Dendritic cell treated with granulocyte-macrophage colony-stimulating factor and Interleukin-4, amounts not matched to agents 40 ng/mL and 50 ng/mL, for 4 days (primary cell): ENCODE measurements around the gene TNNI3K.

ENCODE experiments used
- H3K27ac Mint-ChIP-seq: one replicate; pipeline ENCODE4 v1.8.0; 2022; ENCODE audit warnings: mild to moderate bottlenecking, mixed read lengths
- H3K27me3 Mint-ChIP-seq: one replicate; pipeline ENCODE4 v1.8.0; 2022; ENCODE audit warnings: mild to moderate bottlenecking, mixed read lengths
- H3K36me3 Mint-ChIP-seq: one replicate; pipeline ENCODE4 v1.8.0; 2022; ENCODE audit warnings: low read depth, mixed read lengths
- H3K4me1 Mint-ChIP-seq: one replicate; pipeline ENCODE4 v1.8.0; 2022; ENCODE audit warnings: low read depth, mixed read lengths
- H3K4me3 Mint-ChIP-seq: one replicate; pipeline ENCODE4 v1.8.0; 2022; ENCODE audit warnings: mild to moderate bottlenecking, moderate library complexity, mixed read lengths
- H3K9me3 Mint-ChIP-seq: one replicate; pipeline ENCODE4 v1.8.0; 2022; ENCODE audit warnings: mixed read lengths
- intact Hi-C: fragments of 100-400 bp; cut with micrococcal nuclease; formaldehyde crosslinking; loops from one replicate; pipeline ENCODE4 v1.15.0; 2022

TNNI3K gene

DNA sequence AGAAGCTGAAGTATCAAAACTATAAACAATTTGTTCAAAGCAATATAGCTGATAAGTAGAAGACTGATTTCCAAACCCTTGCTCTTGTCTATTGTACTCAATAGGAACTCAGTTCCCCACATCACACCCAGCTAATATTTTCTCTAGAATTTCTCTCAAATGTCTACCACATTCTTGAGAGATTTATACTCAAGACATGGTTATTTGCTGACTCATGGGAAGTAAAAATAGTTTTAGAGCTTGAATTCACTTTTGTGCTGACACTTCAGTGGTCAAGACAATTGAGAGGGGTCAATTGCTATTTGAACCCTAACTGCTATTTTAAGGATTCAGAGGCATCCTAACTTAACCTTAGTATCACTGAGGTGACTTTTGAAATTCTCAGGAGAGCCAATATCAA is 99.0 kb downstream of the TNNI3K start:
- no peaks in the 10 kb centered on the region for H3K27me3 Mint-ChIP-seq
- no peak overlapping the region for H3K4me3 Mint-ChIP-seq
- intact Hi-C loops = no loop called here
- H3K36me3 Mint-ChIP-seq = no peaks in the 10 kb centered on the region
- peaks cover 8% of the 10 kb centered on the region for H3K9me3 Mint-ChIP-seq
- no peaks in the 10 kb centered on the region for H3K4me1 Mint-ChIP-seq
- no peak overlapping the region for H3K27ac Mint-ChIP-seq

DNA sequence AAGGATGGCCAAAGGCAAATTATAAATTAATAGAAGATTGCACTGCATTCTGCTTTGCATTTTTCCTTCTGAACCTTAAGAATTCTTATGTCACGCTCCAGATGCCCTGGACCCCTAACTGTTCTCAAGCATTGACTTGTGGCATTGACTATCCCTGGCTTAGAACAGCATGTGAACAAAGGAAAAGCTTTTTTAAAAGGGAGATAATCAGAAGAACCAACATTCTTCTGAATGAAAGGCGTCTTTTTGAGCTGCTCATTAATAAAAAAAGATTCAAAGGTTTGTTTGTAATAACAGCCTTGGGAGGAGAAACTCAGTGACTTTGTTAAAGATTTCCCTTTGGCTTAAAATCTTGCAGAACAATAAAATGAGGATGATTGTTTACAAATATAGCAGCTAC is 105.5 kb downstream of the TNNI3K start:
- H3K27me3 Mint-ChIP-seq = no peaks in the 10 kb centered on the region
- H3K4me3 Mint-ChIP-seq = no peak overlapping the region
- no peaks in the 10 kb centered on the region for H3K4me1 Mint-ChIP-seq
- intact Hi-C loops = no loop called here
- no peak overlapping the region for H3K27ac Mint-ChIP-seq
- H3K36me3 Mint-ChIP-seq = no peaks in the 10 kb centered on the region
- peaks cover 16% of the 10 kb centered on the region for H3K9me3 Mint-ChIP-seq

DNA sequence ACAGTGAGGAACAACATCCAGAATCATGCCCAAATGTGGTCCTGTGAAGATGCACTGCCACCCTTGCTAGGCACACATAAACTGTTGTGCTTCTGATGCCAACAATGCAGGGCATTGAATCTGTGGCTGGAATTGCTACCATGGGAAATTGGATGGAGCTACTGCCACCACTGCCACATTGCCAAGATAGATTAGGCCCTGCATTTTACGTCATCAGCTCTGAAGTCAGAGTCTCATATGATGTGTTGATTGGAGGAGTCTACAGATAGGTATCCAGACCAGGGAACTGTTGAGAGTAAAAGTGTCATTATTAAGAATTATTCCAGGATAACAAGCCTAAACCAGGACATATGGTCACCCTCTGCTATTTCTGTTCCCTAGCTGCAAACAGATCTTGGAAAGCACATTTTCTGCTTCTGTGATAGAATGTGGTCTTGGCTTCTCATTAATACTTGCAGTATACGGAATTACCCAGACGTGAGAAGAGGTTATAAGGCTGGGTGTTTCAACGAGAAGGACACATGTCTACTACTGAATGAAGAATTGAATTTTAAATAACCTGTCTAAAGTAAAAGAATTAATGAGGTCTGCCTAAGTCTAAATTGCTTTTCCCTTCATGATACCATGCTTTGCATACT is 106.6 kb downstream of the TNNI3K start:
- intact Hi-C loops = no loop called here
- no peak overlapping the region for H3K27ac Mint-ChIP-seq

GRCh38 chr1:74343216-74343615 is 108.0 kb downstream of the TNNI3K start:
- H3K4me3 Mint-ChIP-seq = no peak overlapping the region
- no peak overlapping the region for H3K27ac Mint-ChIP-seq
- no peaks in the 10 kb centered on the region for H3K36me3 Mint-ChIP-seq

More for the DNA sequence above, 106.6 kb downstream of the TNNI3K start:
- Mint-ChIP-seq H3K27me3 (no peaks in the 10 kb centered on the region), H3K36me3 (no peaks in the 10 kb centered on the region), H3K4me1 (no peaks in the 10 kb centered on the region), H3K4me3 (no peak overlapping the region), H3K9me3 (peaks cover 16% of the 10 kb centered on the region)

DNA sequence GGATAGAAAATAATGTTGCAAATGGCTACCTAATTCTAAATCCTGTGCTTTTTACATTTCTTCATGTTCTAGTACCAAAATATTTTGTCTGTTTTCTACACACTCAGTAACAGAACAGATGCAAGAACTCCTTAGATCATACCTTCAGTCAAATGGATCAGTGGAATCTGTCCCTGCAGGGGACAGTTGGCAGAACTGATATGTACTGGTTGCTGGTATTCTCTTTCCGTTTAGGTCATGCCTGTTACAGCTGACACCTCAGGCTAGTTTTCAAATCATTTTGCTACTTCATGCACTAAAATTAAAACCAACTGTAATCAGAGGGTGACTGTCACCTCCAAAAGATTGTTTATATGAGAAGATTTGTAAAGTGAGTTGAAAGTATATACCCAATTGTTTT is 109.2 kb downstream of the TNNI3K start:
- Mint-ChIP-seq H3K4me3 (no peak overlapping the region), H3K9me3 (peaks cover 9% of the 10 kb centered on the region), H3K36me3 (no peaks in the 10 kb centered on the region), H3K4me1 (no peaks in the 10 kb centered on the region), H3K27ac (no peak overlapping the region), H3K27me3 (no peaks in the 10 kb centered on the region)
- intact Hi-C loops = no loop called here

More at GRCh38 chr1:74343216-74343615, 108.0 kb downstream of the TNNI3K start:
- intact Hi-C loops = no loop called here
- Mint-ChIP-seq H3K27me3 (no peaks in the 10 kb centered on the region), H3K4me1 (no peaks in the 10 kb centered on the region), H3K9me3 (peaks cover 8% of the 10 kb centered on the region)

DNA sequence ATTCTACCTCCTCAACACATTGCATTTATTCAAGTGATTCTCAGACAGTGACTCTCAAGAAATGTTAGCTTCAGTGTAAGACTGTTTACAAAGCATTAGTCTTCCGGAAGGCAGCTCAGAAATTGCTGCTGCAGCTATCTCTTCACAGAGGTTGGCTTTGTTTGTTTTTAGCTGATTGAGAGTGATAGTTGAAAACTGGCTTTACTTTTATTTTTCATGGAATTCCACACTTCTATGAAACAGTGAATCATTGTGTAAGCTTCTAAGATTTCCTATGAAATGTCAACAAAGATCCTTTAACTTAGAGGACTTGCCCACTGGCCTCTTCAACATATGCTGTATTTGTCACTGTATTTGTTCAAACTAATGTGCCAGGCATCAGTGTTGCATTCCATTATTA is 121.3 kb downstream of the TNNI3K start:
- no peaks in the 10 kb centered on the region for H3K27me3 Mint-ChIP-seq
- intact Hi-C loops = no loop called here
- peaks cover 41% of the 10 kb centered on the region for H3K9me3 Mint-ChIP-seq
- no peaks in the 10 kb centered on the region for H3K4me1 Mint-ChIP-seq
- H3K36me3 Mint-ChIP-seq = no peaks in the 10 kb centered on the region
- no peak overlapping the region for H3K27ac Mint-ChIP-seq
- H3K4me3 Mint-ChIP-seq = no peak overlapping the region

DNA sequence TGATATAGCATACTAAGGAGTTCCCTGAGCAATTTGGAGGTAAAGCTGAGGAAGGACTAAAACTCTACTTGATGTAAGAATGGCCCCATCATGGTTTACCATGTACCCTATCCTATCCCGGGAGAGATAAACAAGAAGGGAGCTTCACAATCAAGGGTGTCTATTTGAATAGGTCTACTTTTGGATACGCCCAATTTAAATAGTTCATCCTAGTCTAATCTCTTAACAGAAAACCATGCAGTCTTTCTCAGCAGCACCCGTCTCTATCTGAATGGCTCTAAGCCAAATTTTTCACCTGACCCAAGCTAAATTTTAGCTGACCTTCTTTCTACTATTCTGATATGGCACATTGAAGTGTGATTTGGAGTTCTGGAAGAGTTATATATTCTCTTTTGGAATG is 122.0 kb downstream of the TNNI3K start:
- Mint-ChIP-seq H3K4me3 (no peak overlapping the region), H3K27ac (no peak overlapping the region), H3K9me3 (peaks cover 40% of the 10 kb centered on the region), H3K27me3 (no peaks in the 10 kb centered on the region), H3K4me1 (no peaks in the 10 kb centered on the region), H3K36me3 (no peaks in the 10 kb centered on the region)
- intact Hi-C loops = no loop called here

- H3K4me3 Mint-ChIP-seq = no peak overlapping the region
- intact Hi-C loops = no loop called here
- no peaks in the 10 kb centered on the region for H3K4me1 Mint-ChIP-seq
- no peak overlapping the region for H3K27ac Mint-ChIP-seq
- H3K36me3 Mint-ChIP-seq = no peaks in the 10 kb centered on the region
- no peaks in the 10 kb centered on the region for H3K27me3 Mint-ChIP-seq
- H3K9me3 Mint-ChIP-seq = peaks cover 34% of the 10 kb centered on the region
Observed at GRCh38 chr1:74357756-74358155, 122.6 kb downstream of the TNNI3K start.

DNA sequence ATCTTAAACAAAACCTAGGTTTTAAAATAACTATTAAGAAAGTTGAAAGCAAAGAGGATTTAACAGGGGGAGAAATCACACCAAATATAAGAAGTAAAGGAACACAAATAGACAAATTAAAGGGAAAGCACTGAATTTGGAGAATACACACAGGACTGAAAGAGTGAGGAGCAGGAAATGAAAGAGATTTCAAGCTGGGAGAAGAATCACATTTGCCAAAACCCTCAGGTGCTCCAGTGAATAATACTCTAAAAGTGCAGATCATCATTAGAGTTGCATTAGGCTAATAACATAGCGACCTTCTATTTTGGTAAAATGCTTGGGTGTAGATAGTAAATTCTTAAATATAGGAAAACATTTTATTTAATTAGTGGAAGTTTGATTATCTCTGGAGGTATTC is 127.5 kb downstream of the TNNI3K start:
- Mint-ChIP-seq H3K9me3 (peaks cover 23% of the 10 kb centered on the region), H3K27me3 (no peaks in the 10 kb centered on the region), H3K27ac (no peak overlapping the region), H3K4me3 (no peak overlapping the region), H3K36me3 (no peaks in the 10 kb centered on the region), H3K4me1 (no peaks in the 10 kb centered on the region)
- intact Hi-C loops = no loop called here

DNA sequence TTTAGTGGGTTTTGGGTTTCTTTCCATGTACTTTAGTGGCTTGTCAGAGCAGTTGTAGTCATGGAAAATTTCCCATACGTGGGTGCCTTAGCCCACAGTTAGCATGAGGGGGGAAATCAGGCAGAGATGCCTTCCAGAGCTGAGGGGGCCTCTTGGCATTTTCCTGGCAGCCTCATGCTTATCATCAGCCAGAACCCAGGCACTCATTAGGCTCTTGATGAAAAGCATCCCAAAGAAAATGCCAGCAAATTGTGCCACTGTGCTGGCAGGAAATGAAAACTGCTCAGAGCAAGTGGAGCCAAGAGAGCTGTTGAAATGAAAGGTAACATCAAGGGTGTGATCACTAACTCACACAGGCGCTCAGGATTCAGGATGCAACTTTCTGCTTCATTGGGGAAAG is 128.0 kb downstream of the TNNI3K start:
- H3K4me3 Mint-ChIP-seq = no peak overlapping the region
- no peaks in the 10 kb centered on the region for H3K4me1 Mint-ChIP-seq
- intact Hi-C loops = no loop called here
- H3K27ac Mint-ChIP-seq = no peak overlapping the region
- H3K27me3 Mint-ChIP-seq = no peaks in the 10 kb centered on the region
- peaks cover 23% of the 10 kb centered on the region for H3K9me3 Mint-ChIP-seq
- H3K36me3 Mint-ChIP-seq = no peaks in the 10 kb centered on the region

GRCh38 chr1:74367175-74367813 is 132.1 kb downstream of the TNNI3K start:
- Mint-ChIP-seq H3K27me3 (no peaks in the 10 kb centered on the region), H3K27ac (no peak overlapping the region), H3K4me1 (no peaks in the 10 kb centered on the region), H3K4me3 (no peak overlapping the region), H3K36me3 (no peaks in the 10 kb centered on the region), H3K9me3 (no peaks in the 10 kb centered on the region)
- intact Hi-C loops = no loop called here

DNA sequence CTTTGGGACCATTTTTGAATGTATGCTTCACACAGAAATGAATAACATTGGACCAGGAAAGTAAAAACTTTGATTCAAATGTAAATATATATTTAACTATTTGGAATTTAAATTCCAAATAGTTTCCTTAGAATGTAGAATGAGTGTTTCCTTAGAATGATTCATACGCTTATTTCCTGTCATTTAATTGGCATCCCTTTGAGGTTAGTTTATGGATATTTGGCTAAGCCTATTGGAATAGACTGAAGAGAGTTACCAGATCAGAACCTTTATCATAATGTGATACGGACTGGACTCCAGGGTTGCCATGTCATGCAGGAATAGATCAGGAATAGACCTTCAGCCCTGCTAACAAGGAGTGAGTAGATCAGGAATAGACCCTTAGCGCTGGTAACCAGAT is 133.1 kb downstream of the TNNI3K start:
- no peak overlapping the region for H3K27ac Mint-ChIP-seq
- H3K4me1 Mint-ChIP-seq = no peaks in the 10 kb centered on the region
- no peak overlapping the region for H3K4me3 Mint-ChIP-seq
- no peaks in the 10 kb centered on the region for H3K9me3 Mint-ChIP-seq
- H3K36me3 Mint-ChIP-seq = no peaks in the 10 kb centered on the region
- no peaks in the 10 kb centered on the region for H3K27me3 Mint-ChIP-seq
- intact Hi-C loops = no loop called here

DNA sequence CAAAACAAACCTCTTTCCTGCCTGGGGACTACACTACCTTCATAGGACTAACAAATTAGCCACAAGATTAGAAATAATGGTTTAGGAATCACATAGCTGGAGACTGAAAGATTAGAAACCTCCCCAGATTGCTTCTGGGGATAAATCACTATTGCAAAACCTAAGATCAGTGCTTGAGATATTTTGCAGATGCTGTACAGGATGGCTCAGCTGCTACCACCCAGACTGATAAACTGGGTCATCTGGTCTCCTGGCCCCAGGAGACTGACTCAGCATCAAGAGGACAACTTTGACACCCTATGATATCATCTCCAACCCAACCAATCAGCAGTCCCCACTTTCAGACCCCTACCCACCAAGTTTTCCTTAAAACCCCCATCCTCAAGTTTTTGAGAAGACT is 140.2 kb downstream of the TNNI3K start:
- H3K27me3 Mint-ChIP-seq = no peaks in the 10 kb centered on the region
- peaks cover 14% of the 10 kb centered on the region for H3K9me3 Mint-ChIP-seq
- no peaks in the 10 kb centered on the region for H3K36me3 Mint-ChIP-seq
- no peak overlapping the region for H3K4me3 Mint-ChIP-seq
- H3K27ac Mint-ChIP-seq = no peak overlapping the region
- intact Hi-C loops = no loop called here
- no peaks in the 10 kb centered on the region for H3K4me1 Mint-ChIP-seq

DNA sequence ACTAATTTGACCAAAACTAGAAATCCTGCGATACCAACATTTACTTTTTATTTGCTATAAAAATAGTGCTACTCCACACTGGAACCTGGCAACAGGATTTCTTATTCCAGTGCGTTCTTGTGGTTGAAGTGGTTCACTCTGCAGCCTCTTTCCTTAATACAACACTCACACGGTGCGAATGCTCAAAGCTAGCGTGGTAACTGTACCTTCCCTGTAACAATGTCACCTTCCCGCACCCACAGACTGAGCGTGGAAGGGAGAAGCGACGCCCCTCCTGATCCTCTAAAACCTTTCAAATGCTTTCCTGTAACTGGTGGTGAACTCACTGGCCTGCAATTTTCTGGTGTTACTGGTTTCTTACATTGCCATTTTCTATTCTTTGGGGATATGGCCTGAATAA is 145.1 kb downstream of the TNNI3K start:
- Mint-ChIP-seq H3K4me3 (no peak overlapping the region), H3K4me1 (no peaks in the 10 kb centered on the region), H3K27me3 (no peaks in the 10 kb centered on the region), H3K36me3 (no peaks in the 10 kb centered on the region), H3K27ac (no peak overlapping the region), H3K9me3 (peaks cover 26% of the 10 kb centered on the region)
- intact Hi-C loops = no loop called here

DNA sequence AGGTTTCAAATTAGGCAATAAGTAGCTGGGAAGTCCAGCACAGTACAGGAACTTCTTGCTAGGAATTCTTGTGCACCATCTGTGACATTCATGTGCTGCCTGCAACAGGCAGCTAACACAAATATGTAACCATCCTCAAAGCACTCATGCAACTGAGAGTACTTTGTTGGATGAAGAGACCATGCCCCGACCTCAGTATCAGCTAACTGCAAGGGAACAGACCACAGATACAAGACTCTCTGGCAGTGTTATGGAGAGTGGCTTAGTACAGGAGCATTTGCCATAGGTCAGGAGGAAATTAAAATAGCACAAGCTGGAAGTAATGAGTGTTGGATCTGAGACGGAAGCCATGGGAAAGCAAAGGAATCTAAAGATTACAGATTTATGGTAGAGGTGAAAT is 153.7 kb downstream of the TNNI3K start:
- peaks cover 8% of the 10 kb centered on the region for H3K9me3 Mint-ChIP-seq
- no peaks in the 10 kb centered on the region for H3K4me1 Mint-ChIP-seq
- H3K27me3 Mint-ChIP-seq = no peaks in the 10 kb centered on the region
- H3K36me3 Mint-ChIP-seq = no peaks in the 10 kb centered on the region
- no peak overlapping the region for H3K27ac Mint-ChIP-seq
- intact Hi-C loops = no loop called here
- no peak overlapping the region for H3K4me3 Mint-ChIP-seq
